Fibroblast of villous mesenchyme (primary cell): ENCODE data around the gene TNFRSF1B. TPM values are rescaled to one million over a fixed set of nuclear protein-coding genes. Genes with fewer than 3 reads are reported as not detected.
A peak's percentile ranks its signal among the peaks of the same experiment; 100 is the strongest.

ENCODE experiments used
- DNase-seq: peaks from one replicate; pipeline ENCODE4 v3.0.0-alpha.2; 2010; ENCODE audit warnings: low read depth
- H3K4me3 ChIP-seq: 2 replicates; pipeline ENCODE4 v1.5.1; 2011; ENCODE audit warnings: low read depth, mild to moderate bottlenecking, low read length
- CTCF ChIP-seq: IDR thresholded peaks from 2 replicates; pipeline ENCODE4 v1.5.1; 2012; ENCODE audit warnings: low read depth, mild to moderate bottlenecking, low read length; ENCODE audit not compliant: insufficient read depth
- total RNA-seq: library from RNA; depleted of rRNA; stranded (reverse); fragments of >200 nt; gene quantifications from 2 replicates; pipeline ENCODE4 v1.2.3, GENCODE V29; 2012

Gene TNFRSF1B
- total RNA-seq, 1 donor: 25.9 TPM

GRCh38 chr1:12177156-12177998, 10.6 kb downstream of the TNFRSF1B start:
- no peak overlapping the region for H3K4me3 ChIP-seq
- DNase-seq: no peak
- no peak for TF ChIP-seq CTCF

GRCh38 chr1:12177999-12178441, 11.2 kb downstream of the TNFRSF1B start:
- DNase-seq: peak; percentile 95
- H3K4me3 ChIP-seq: no peak overlapping the region
- no peak for TF ChIP-seq CTCF

- DNase-seq: no peak
- no peak for TF ChIP-seq CTCF
- no peak overlapping the region for H3K4me3 ChIP-seq
These were observed 11.7 kb downstream of the TNFRSF1B start for GRCh38 chr1:12178511-12178910.

- no peak overlapping the region for H3K4me3 ChIP-seq
- peak; percentile 60 for DNase-seq
- TF ChIP-seq CTCF: no peak
These were observed 12.3 kb downstream of the TNFRSF1B start for GRCh38 chr1:12179111-12179519.

GRCh38 chr1:12179676-12180075, 12.9 kb downstream of the TNFRSF1B start:
- no peak for DNase-seq
- H3K4me3 ChIP-seq: no peak overlapping the region
- TF ChIP-seq CTCF: no peak

GRCh38 chr1:12180315-12180714, 13.5 kb downstream of the TNFRSF1B start:
- DNase-seq: peak; percentile 66
- TF ChIP-seq CTCF: no peak
- no peak overlapping the region for H3K4me3 ChIP-seq
